Measurements from ENCODE around the gene MACROH2A2. TPM values are rescaled to one million over a fixed set of nuclear protein-coding genes. Genes with fewer than 3 reads are reported as not detected.

The MACROH2A2 gene
- total RNA-seq, 1 donor from 2014 or later: 143 TPM

DNA sequence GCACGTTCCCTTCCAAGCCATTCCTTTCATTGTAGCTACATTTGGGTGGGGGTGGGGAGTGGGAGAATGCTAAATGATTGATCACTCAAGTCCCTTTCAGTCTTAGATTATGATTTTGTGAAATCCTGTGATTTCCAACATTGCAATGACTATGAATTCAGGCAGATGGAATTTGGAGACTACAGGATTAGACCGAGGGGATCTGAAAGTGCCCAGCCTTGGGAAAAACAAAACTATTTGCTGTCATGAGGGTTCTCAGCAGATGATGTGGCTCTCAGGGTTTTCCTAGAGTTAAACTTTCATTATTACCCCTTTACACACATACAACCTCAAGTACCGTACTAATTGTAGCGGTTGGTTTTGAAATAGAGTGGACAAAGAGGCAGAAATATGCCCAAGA is 4.7 kb downstream of the MACROH2A2 start:
- Mint-ChIP-seq H3K4me1 (ENCODE audit: low read depth) (peaks cover 18% of the 10 kb centered on the region), H3K27ac (no peak overlapping the region), H3K4me3 (ENCODE audit: low read depth) (no peak overlapping the region), H3K36me3 (ENCODE audit: insufficient read depth) (no peaks in the 10 kb centered on the region), H3K9me3 (ENCODE audit: low read depth) (no peaks in the 10 kb centered on the region), H3K27me3 (no peaks in the 10 kb centered on the region)
- no peak for DNase-seq (ENCODE audit: low spot score, unreplicated experiment)
- TF ChIP-seq, protein P1, sequence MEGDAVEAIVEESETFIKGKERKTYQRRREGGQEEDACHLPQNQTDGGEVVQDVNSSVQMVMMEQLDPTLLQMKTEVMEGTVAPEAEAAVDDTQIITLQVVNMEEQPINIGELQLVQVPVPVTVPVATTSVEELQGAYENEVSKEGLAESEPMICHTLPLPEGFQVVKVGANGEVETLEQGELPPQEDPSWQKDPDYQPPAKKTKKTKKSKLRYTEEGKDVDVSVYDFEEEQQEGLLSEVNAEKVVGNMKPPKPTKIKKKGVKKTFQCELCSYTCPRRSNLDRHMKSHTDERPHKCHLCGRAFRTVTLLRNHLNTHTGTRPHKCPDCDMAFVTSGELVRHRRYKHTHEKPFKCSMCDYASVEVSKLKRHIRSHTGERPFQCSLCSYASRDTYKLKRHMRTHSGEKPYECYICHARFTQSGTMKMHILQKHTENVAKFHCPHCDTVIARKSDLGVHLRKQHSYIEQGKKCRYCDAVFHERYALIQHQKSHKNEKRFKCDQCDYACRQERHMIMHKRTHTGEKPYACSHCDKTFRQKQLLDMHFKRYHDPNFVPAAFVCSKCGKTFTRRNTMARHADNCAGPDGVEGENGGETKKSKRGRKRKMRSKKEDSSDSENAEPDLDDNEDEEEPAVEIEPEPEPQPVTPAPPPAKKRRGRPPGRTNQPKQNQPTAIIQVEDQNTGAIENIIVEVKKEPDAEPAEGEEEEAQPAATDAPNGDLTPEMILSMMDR (IDR thresholded peaks at IDR 0.05; ENCODE audit: unreplicated experiment): no peak

DNA sequence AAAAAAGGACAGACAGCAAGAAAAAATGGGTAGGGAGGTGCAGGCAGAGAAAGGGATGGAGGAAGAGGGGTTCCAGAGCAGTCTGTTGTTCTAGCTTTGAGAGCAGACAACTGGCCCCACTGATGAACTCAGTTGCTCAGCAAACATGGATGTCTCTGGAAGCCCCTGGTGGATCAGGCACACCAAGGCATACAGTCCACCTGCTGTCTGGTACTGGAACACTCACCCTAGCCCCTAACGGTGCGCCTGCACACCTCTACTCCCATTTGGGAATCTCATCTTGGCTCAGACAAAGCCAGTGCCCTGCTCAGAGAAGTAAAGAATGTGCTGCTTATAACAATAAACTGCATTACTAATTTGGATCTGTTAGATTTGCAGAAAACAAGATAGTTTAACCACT is 7.7 kb downstream of the MACROH2A2 start:
- TF ChIP-seq, protein P1 (IDR thresholded peaks at IDR 0.05; ENCODE audit: unreplicated experiment): no peak
- no peaks in the 10 kb centered on the region for H3K9me3 Mint-ChIP-seq (ENCODE audit: low read depth)

DNA sequence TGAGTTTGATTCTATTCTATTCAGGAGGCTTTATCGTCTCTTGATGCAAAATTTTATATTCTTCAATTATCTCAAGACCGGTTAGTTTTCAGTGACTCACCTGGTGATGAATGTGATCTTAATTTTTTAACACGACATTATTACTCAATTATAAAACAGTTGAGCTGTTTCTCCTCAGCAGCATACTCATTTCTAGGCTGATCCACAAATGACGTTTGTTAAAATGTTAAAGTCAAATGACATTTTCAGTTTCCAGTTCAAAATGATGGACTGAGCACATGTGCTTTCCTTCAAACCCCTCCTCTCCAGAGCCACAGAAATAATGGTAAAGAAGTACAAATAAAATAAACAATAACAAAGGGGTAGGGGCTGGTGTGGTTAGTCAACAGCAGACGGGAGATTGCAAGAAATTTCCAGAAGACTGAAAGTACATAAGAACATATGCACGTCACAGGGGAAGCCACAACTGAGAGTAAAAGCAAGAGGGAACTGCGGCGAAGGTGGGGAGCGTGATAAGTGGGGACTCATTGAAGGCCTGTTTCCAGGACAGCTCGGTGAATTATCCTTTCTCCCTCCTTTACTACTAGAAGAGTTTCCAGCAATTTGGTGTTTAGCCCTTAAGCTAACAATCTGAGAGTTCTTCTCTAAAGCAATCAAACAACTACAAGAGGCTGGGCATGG is 10.9 kb downstream of the MACROH2A2 start:
- Mint-ChIP-seq H3K4me1 (ENCODE audit: low read depth) (peaks cover 3% of the 10 kb centered on the region), H3K4me3 (ENCODE audit: low read depth) (no peak overlapping the region), H3K36me3 (ENCODE audit: insufficient read depth) (peaks cover 18% of the 10 kb centered on the region), H3K9me3 (ENCODE audit: low read depth) (no peaks in the 10 kb centered on the region), H3K27me3 (no peaks in the 10 kb centered on the region), H3K27ac (no peak overlapping the region)
- DNase-seq (ENCODE audit: low spot score, unreplicated experiment): no peak
- TF ChIP-seq, protein P1 (IDR thresholded peaks at IDR 0.05; ENCODE audit: unreplicated experiment): no peak

More for the DNA sequence above, 7.7 kb downstream of the MACROH2A2 start:
- Mint-ChIP-seq H3K27ac (no peak overlapping the region), H3K27me3 (no peaks in the 10 kb centered on the region), H3K4me3 (ENCODE audit: low read depth) (no peak overlapping the region), H3K4me1 (ENCODE audit: low read depth) (peaks cover 4% of the 10 kb centered on the region), H3K36me3 (ENCODE audit: insufficient read depth) (peaks cover 8% of the 10 kb centered on the region)
- no peak for DNase-seq (ENCODE audit: low spot score, unreplicated experiment)

DNA sequence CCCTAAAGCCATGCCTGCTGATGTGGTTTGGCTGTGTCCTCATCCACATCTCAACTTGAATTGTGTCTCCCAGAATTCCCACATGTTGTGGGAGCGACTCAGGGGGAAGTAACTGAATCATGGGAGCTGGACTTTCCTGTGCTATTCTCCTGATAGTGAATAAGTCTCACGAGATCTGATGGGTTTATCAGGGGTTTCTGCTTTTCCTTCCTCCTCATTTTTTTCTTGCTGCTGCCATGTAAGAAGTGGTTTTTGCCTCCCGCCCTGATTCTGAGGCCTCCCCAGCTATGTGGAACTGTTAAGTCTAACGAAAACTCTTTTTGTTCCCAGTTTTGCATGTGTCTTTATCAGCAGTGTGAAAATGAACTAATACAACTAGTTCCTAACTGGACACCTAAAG is 11.8 kb downstream of the MACROH2A2 start:
- Mint-ChIP-seq H3K27ac (peak overlapping the region; percentile 27), H3K4me3 (ENCODE audit: low read depth) (no peak overlapping the region), H3K4me1 (ENCODE audit: low read depth) (peaks cover 3% of the 10 kb centered on the region), H3K27me3 (no peaks in the 10 kb centered on the region), H3K36me3 (ENCODE audit: insufficient read depth) (peaks cover 18% of the 10 kb centered on the region), H3K9me3 (ENCODE audit: low read depth) (no peaks in the 10 kb centered on the region)
- TF ChIP-seq, protein P1 (IDR thresholded peaks at IDR 0.05; ENCODE audit: unreplicated experiment): no peak
- DNase-seq (ENCODE audit: low spot score, unreplicated experiment): no peak

DNA sequence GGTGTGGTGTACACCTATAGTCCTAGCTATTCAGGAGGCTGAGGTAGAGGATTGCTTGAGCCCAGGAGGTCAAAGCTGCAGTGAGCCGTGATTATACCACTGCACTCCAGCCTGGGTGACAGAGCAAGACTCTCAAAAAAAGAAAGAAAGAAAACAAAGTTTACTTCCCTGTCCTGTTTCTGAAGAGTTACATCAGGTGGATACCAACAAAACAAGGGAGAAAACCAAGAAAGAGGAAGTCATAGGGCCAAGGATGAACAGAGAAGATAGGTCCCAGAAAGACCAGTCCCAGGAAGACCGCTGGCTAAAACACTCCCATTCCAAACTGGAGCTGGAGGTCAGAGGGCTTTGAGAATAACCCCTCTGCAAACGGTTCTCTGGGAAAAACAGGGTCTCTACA is 13.5 kb downstream of the MACROH2A2 start:
- Mint-ChIP-seq H3K36me3 (ENCODE audit: insufficient read depth) (peaks cover 18% of the 10 kb centered on the region), H3K27me3 (no peaks in the 10 kb centered on the region), H3K27ac (no peak overlapping the region), H3K4me3 (ENCODE audit: low read depth) (no peak overlapping the region), H3K9me3 (ENCODE audit: low read depth) (no peaks in the 10 kb centered on the region), H3K4me1 (ENCODE audit: low read depth) (peaks cover 3% of the 10 kb centered on the region)
- no peak for DNase-seq (ENCODE audit: low spot score, unreplicated experiment)
- TF ChIP-seq, protein P1 (IDR thresholded peaks at IDR 0.05; ENCODE audit: unreplicated experiment): no peak
